GM04504 (cell line): ENCODE measurements around the gene EPB41L4B.
"Not testable (repeated sequence)": the region's sequence is repeated elsewhere in the genome, so short reads cannot be mapped to it uniquely, and the experiment has no call there.

Experiments used
- DNase-seq: peaks from one replicate; pipeline ENCODE4 v3.0.0-alpha.2; 2012; ENCODE audit warnings: low read depth

Gene EPB41L4B

GRCh38 chr9:109297899-109298298 lies 23.0 kb downstream of the EPB41L4B start:
- no peak for DNase-seq

GRCh38 chr9:109295221-109296130 lies 25.4 kb downstream of the EPB41L4B start:
- no peak for DNase-seq

DNA sequence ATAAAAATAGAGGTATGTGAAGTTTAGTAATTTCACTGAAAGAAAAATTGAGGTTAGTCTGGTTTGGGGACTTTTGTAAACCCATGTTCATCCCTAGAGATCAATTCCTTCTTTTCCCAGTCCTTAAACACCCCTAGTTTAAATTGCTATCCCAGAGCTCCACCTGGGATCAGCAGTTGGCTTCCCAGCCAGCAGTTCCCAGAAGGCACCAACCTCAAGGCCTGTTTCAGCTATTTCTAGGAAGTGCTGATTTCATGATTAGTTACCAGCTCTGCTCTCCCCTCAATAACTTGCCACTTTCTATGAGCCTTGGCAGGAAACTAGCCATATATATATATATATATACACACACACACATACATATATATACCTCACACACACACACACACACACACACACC lies 30.5 kb downstream of the EPB41L4B start:
- DNase-seq: no peak

GRCh38 chr9:109289931-109290330 lies 30.9 kb downstream of the EPB41L4B start:
- no peak for DNase-seq

GRCh38 chr9:109289186-109289585 lies 31.7 kb downstream of the EPB41L4B start:
- DNase-seq: no peak

DNA sequence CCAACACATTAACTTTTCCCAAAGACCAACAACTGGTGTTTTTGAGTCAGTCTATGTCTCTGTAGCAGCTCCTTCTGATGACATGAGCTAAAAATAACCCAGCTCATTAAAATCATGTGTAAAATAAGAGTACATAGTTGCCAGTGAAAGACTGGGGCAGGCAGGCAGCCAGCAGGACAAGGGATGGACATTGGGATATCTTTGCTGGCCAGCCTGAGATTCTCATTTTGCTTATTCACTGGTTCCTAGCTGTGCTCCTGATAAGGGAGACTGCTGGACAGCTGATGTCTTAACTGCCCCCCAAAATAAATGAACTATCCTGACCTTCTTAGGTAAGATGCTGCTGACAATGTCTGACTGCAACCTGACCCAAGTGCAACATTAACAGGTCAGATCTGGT lies 33.9 kb downstream of the EPB41L4B start:
- DNase-seq: no peak

GRCh38 chr9:109286571-109286977 lies 34.3 kb downstream of the EPB41L4B start:
- DNase-seq: no peak

- DNase-seq: not testable (repeated sequence)
Measured at GRCh38 chr9:109283672-109284071, 37.2 kb downstream of the EPB41L4B start.

GRCh38 chr9:109283012-109283411 lies 37.8 kb downstream of the EPB41L4B start:
- DNase-seq: no peak

GRCh38 chr9:109282302-109282701 lies 38.6 kb downstream of the EPB41L4B start:
- no peak for DNase-seq

- no peak for DNase-seq
Measured at GRCh38 chr9:109281518-109281917, 39.3 kb downstream of the EPB41L4B start.

DNA sequence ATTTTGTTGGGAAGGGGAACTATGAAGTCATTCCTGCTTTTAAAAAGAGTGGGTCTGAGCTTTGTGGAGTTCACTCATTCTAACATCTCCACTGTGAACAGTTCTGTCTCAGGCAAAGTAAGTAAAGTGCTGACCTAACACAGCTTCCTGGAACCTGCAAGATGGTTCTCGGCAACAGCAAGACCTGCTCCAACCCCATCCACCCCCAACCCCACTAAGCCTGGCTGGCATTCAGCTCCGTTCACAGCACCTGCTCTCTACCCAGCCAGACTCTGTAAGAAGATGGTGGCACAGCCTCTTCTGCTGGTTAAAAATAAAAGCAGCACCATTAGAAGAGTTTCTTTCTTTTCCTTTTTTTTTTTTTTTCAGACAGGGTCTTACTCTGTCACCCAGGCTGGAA lies 42.0 kb downstream of the EPB41L4B start:
- DNase-seq: no peak

DNA sequence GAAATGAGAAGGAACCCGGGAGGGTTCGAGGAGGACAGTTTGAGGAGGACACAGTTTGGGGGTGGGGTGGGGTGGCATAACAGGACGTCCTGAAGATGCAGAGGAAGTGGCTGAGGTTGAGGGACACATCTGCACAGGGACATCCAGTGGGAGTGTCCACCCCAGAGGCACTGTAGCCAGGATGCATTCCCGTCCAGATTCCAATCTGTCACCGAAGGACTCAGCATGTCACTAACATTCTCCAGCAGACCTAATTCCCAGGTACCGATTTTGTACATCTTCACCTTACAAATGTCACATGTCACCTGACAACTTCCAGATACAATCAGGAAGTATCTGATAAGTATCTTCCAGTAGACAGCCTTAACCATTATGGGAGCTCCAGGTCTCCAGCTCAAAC lies 42.6 kb downstream of the EPB41L4B start:
- no peak for DNase-seq

- no peak for DNase-seq
Measured at GRCh38 chr9:109277451-109277850, 43.4 kb downstream of the EPB41L4B start.

GRCh38 chr9:109276469-109277440 lies 44.1 kb downstream of the EPB41L4B start:
- no peak for DNase-seq

- DNase-seq: no peak
Measured at GRCh38 chr9:109274884-109275730, 45.8 kb downstream of the EPB41L4B start.

GRCh38 chr9:109273869-109274268 lies 47.0 kb downstream of the EPB41L4B start:
- DNase-seq: no peak

DNA sequence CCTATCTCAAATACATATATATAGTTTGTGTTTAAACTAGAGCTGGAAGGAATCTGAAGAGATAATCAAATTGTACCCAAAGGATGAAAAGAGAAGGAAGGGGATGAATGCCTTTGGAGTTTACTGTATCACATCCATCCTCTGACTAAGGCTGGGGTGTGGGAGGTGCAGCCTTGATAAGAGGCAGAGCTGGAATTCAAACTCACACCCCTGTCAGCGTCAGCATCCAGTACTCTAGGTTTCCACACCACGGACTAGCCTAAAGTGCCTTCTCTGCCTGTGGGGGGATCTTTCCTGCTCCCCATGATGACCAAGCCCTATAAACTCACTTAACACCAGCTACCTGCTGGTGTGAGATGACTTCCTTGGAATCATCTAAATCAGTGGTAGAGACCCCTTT lies 48.1 kb downstream of the EPB41L4B start:
- no peak for DNase-seq

DNA sequence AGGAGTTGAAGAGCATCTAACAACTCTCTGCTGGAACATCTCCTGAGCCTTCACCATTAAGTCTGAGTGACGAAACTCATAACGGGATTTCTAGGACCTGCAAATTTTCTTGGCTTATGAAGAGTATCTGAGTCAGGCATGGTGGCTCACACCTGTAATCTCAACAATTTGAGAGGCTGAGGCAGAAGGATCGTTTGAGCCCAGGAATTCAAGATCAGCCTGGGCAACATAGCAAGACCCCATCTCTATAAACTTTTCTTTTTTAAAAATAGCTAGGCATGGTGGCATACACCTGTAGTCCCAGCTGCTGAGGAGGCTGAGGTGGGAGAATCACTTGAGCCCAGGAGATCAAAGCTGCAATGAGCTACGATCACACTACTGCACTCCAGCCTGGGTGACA lies 48.8 kb downstream of the EPB41L4B start:
- DNase-seq: no peak

- no peak for DNase-seq
Measured at GRCh38 chr9:109270971-109271925, 49.6 kb downstream of the EPB41L4B start.

GRCh38 chr9:109270441-109270840 lies 50.4 kb downstream of the EPB41L4B start:
- no peak for DNase-seq
